GM12892 (cell line): ENCODE results near the gene TMEM82.

ENCODE experiments used
- POLR2A ChIP-seq: IDR thresholded peaks from 2 replicates; pipeline ENCODE4 v1.6.1; 2011; ENCODE audit warnings: low read depth, low read length, control low read depth
- POLR2AphosphoS5 ChIP-seq: IDR thresholded peaks from 2 replicates; pipeline ENCODE4 v1.6.1; 2011; ENCODE audit warnings: low read depth, low read length, control low read depth
- TAF1 ChIP-seq: IDR thresholded peaks from 2 replicates; pipeline ENCODE4 v1.6.1; 2011; ENCODE audit warnings: low read depth, mild to moderate bottlenecking, control low read depth, low read length, borderline replicate concordance

DNA sequence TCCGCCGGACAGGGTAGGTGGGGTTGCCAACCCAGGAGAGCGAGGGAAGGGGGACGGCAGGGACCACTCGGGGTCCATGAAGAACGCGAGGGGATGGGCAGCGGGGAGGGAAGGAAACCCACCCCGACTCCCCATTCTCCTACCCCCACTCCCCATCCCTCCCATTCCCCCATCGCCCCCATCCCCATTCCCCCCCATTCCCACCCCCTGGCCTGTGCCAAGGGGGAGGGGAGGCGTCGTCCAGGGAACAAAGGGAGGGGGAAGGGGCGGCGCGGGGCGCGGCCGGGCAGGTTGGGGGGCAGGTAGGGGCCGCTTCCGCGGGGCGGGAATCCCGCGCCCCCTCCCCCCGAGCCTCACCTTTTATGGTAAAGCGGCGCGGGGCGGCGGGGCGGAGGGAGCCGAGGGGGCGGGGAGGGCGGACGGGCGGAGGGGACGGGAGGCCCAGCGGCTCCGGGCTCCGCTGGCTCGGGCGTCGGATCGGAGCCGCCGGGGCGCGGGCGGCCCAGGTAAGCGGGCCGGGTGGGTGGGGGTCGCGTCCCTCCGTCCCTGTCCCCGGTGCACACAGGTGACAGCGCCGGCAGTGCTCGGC lies 16.1 kb downstream of the TMEM82 start, which contains the start of gene FBLIM1:
- no peak for TF ChIP-seq POLR2AphosphoS5
- TF ChIP-seq POLR2A = no peak
- TF ChIP-seq TAF1 = no peak
